IPS-18c (cell line): ENCODE results near the gene NTM.

Experiments used
- H3K4me3 ChIP-seq: 2 replicates; pipeline ENCODE4 v1.7.0; 2013; ENCODE audit warnings: low read depth, mild to moderate bottlenecking, low read length, moderate library complexity; ENCODE audit not compliant: insufficient read depth
- H3K9me3 ChIP-seq: one replicate; pipeline ENCODE4 v1.6.1; 2013; ENCODE audit warnings: mild to moderate bottlenecking, low read length, moderate library complexity; ENCODE audit not compliant: control insufficient read depth, insufficient read depth

NTM gene

GRCh38 chr11:132035766-132036165, 665.4 kb downstream of the NTM start:
- H3K9me3 ChIP-seq, result no peaks in the 10 kb centered on the region
- no peak overlapping the region for H3K4me3 ChIP-seq

DNA sequence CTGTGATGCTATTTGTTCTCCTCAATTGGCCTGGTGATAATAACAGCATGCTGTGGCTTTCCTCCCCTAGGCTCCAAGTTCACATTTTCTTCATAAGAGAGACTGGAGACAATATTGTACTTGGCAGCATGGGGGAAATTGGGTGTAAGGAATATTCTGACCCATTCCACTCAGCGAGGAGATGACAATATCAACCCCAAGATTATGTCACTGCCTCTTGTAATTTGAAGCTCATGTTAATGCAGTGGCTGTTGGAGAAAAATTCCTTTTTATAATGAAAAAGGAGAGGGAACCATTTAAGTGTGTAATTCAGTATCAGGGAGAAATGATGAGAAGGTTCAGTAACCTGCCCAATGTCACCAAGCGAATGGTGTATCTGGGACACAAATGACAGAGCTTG, 665.8 kb downstream of the NTM start:
- H3K4me3 ChIP-seq, result no peak overlapping the region
- H3K9me3 ChIP-seq, result no peaks in the 10 kb centered on the region

GRCh38 chr11:132036746-132037466, 666.5 kb downstream of the NTM start:
- H3K9me3 ChIP-seq, result no peaks in the 10 kb centered on the region
- no peak overlapping the region for H3K4me3 ChIP-seq

- Histone ChIP-seq H3K9me3 (no peaks in the 10 kb centered on the region), H3K4me3 (no peak overlapping the region)
Observed at GRCh38 chr11:132037467-132037862, 667.0 kb downstream of the NTM start.

GRCh38 chr11:132037956-132038355, 667.5 kb downstream of the NTM start:
- H3K9me3 ChIP-seq, result no peaks in the 10 kb centered on the region
- H3K4me3 ChIP-seq, result no peak overlapping the region

DNA sequence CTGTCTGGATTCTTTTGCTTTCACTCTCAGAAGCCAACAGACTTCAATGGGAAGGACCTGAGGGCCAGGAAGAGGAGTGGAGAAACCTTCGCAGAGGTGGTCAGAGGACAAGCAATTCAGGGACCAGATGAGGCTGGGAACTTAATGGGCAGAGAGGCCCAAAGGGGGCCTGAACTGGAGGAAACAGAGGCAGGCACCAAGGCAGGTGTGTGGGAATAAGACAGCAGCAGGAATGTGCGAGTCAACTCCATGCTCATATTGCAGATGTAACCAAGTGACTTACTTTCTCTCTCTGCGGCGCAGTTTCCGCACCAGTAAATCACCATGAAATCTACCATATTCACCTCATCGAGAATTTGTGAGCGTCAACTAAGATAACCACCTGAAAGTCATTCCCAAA, 669.1 kb downstream of the NTM start:
- no peak overlapping the region for H3K4me3 ChIP-seq
- no peaks in the 10 kb centered on the region for H3K9me3 ChIP-seq

- H3K9me3 ChIP-seq, result no peaks in the 10 kb centered on the region
- H3K4me3 ChIP-seq, result no peak overlapping the region
Observed at GRCh38 chr11:132042296-132042695, 671.9 kb downstream of the NTM start.

- H3K4me3 ChIP-seq, result no peak overlapping the region
- no peaks in the 10 kb centered on the region for H3K9me3 ChIP-seq
Observed at GRCh38 chr11:132043714-132044113, 673.3 kb downstream of the NTM start.

- no peak overlapping the region for H3K4me3 ChIP-seq
- no peaks in the 10 kb centered on the region for H3K9me3 ChIP-seq
Observed at GRCh38 chr11:132045107-132045506, 674.7 kb downstream of the NTM start.

DNA sequence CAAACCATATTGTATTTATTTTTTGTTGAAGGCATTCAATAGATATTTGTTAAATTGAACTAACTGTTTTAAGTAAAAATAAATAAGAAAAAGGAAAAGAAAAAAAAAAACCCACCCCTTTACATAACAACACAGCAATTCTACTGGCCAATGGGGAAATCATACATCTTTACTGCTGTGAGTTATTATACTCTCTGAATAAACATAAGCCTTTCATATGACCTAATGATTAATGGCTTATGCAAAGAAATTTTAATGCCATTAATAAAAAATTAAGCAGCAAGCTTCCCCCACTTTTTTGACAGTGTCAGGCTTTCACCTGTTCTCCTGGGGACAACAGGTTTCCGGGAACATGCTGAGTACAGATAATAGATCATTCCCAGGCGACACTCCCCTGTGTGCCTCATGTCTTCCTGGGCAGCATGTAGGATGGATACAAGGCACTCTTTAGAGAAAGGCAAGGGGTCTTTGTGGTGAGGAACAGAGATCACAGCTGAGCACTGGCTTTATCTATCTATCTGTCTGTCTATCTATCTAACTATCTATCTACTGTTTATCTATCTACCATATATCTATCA, 676.0 kb downstream of the NTM start:
- no peak overlapping the region for H3K4me3 ChIP-seq
- no peaks in the 10 kb centered on the region for H3K9me3 ChIP-seq

- no peaks in the 10 kb centered on the region for H3K9me3 ChIP-seq
- H3K4me3 ChIP-seq, result no peak overlapping the region
Observed at GRCh38 chr11:132047167-132047566, 676.8 kb downstream of the NTM start.

GRCh38 chr11:132048040-132048439, 677.6 kb downstream of the NTM start:
- Histone ChIP-seq H3K4me3 (no peak overlapping the region), H3K9me3 (no peaks in the 10 kb centered on the region)

- H3K4me3 ChIP-seq, result no peak overlapping the region
Observed at GRCh38 chr11:132049205-132049604, 678.8 kb downstream of the NTM start.

GRCh38 chr11:132050049-132050448, 679.6 kb downstream of the NTM start:
- no peak overlapping the region for H3K4me3 ChIP-seq
- no peaks in the 10 kb centered on the region for H3K9me3 ChIP-seq

More at GRCh38 chr11:132049205-132049604, 678.8 kb downstream of the NTM start:
- no peaks in the 10 kb centered on the region for H3K9me3 ChIP-seq

GRCh38 chr11:132050577-132051165, 680.3 kb downstream of the NTM start:
- no peaks in the 10 kb centered on the region for H3K9me3 ChIP-seq
- H3K4me3 ChIP-seq, result no peak overlapping the region

DNA sequence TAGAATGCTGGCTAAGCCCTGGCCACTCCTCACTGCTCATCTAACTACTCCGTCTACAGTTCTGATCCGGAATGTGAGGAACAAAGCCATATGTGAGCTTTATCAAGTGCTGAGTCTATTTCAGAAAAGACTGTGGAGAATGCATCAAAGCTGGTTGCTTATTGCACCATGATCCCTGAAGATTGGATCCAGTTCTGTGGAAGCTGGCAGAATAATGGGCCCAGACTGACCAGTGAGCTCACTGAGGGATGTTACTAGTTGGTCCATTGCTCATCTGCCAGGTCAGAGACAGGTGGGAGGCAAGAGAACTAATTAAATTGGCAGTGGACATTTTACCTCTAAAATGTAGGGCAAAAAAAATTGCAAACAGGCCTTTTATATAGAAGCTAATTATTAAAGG, 681.3 kb downstream of the NTM start:
- H3K4me3 ChIP-seq, result no peak overlapping the region
- no peaks in the 10 kb centered on the region for H3K9me3 ChIP-seq

DNA sequence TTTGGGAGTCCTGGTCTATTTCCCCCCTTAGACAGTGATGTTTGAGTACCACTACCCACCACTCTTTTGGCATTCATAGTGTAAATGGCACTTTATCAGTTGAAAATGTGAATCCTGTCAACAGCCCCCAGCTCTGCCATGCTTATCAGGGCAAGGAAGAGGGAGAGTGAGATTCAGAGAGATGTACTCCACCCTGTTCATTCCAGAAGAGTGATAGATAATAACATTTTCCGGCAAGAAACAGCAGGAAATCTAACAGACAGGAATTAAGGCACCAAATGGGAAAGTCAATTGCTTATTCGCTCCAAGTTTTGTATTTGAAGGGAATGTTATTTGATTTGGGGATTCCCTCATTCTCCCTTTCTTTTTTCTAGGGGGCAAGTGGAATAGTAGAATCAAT, 681.9 kb downstream of the NTM start:
- no peak overlapping the region for H3K4me3 ChIP-seq
- H3K9me3 ChIP-seq, result no peaks in the 10 kb centered on the region

DNA sequence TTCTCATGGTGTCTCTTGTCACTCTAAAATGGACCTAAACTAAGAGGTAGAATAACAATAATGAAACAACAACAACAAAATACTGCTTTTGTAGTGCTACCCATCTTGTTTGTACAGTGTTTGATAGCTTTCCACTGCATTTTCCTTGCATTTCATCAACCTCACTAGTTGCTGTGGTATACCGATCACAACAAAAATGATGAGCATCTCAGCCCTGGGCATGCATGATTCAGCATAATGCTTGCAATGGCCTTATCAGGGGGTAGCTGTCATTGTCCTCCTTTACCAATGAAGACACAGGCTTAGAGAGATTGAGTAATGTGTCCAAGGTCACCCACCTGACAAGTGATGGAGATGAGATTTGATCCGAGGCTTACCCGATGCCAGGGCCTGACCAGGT, 682.5 kb downstream of the NTM start:
- Histone ChIP-seq H3K9me3 (no peaks in the 10 kb centered on the region), H3K4me3 (no peak overlapping the region)
